Esophagus muscularis mucosa (tissue), 4 donors: ENCODE measurements around the gene BAG1. TPM values are rescaled to one million over a fixed set of nuclear protein-coding genes. Genes with fewer than 3 reads are reported as not detected.

Source experiments
- DNase-seq: peaks from one replicate; pipeline ENCODE4 v3.0.0-alpha.2; 2017; ENCODE audit errors: extremely low spot score
- H3K27ac ChIP-seq, 4 donors: fragments of 200-600 bp; sonication (generic); replicated peaks in 1 of 4; 1 replicate in 3 of 4; 2 replicates in 1 of 4; pipeline ENCODE4 v1.5.1; 2016 to 2019; ENCODE audit warnings: mild to moderate bottlenecking in 1 of 4
- H3K27me3 ChIP-seq, 4 donors: fragments of 200-600 bp; sonication (generic); one replicate each; pipeline versions ENCODE4 v1.5.1 to v1.6.0; 2016 to 2019
- H3K36me3 ChIP-seq, 4 donors: fragments of 200-600 bp; sonication (generic); one replicate each; pipeline ENCODE4 v1.5.1; 2016 to 2019
- H3K4me1 ChIP-seq, 4 donors: fragments of 200-600 bp; sonication (generic); one replicate each; pipeline ENCODE4 v1.5.1; 2016 to 2019
- H3K4me3 ChIP-seq, 4 donors: fragments of 200-600 bp; sonication (generic); 1 replicate in 2 of 4; 2 replicates in 2 of 4; pipeline ENCODE4 v1.5.1; 2016 to 2019; ENCODE audit warnings: mild to moderate bottlenecking in 4 of 4, moderate library complexity in 1 of 4
- H3K9me3 ChIP-seq, 4 donors: fragments of 200-600 bp; sonication (generic); 1 replicate in 3 of 4; 2 replicates in 1 of 4; pipeline ENCODE4 v1.5.1; 2016 to 2019
- CTCF ChIP-seq, 3 experiments: fragments of 200-600 bp in 2 of 3; fragments of 450-650 bp in 1 of 3; sonication (generic) in 2 of 3; IDR thresholded peaks; one replicate each; pipeline ENCODE4 v1.5.1; 2017 to 2019; ENCODE audit warnings: antibody characterized with exemption in 3 of 3, mild to moderate bottlenecking in 2 of 3, moderate library complexity in 1 of 3
- EP300 ChIP-seq: sonication (generic); formaldehyde crosslinking; IDR thresholded peaks from one replicate; pipeline ENCODE4 v1.6.1; 2017; ENCODE audit warnings: antibody characterized with exemption
- POLR2A ChIP-seq: fragments of 450-650 bp; IDR thresholded peaks from one replicate; pipeline ENCODE4 v1.6.1; 2017; ENCODE audit warnings: antibody characterized with exemption, moderate library complexity, mild to moderate bottlenecking, low read depth
- POLR2AphosphoS5 ChIP-seq, 2 donors: sonication (generic); formaldehyde crosslinking; IDR thresholded peaks; one replicate each; pipeline ENCODE4 v1.6.1; 2017; ENCODE audit warnings: antibody characterized with exemption in 2 of 2
- WGBS: methylation state at CpG from one replicate; pipeline ENCODE4 v1.1.5; 2018; 5-methylcytosine and 5-hydroxymethylcytosine counted together
- intact Hi-C: fragments of 100-400 bp; cut with DNase I; formaldehyde crosslinking; loops from one replicate; pipeline ENCODE4 v1.15.1; 2023
- total RNA-seq, 4 donors: library from RNA; depleted of rRNA; stranded (reverse); fragments of >200 nt; gene quantifications; one replicate each; pipeline versions ENCODE4 v1.1.0 to v1.2.1, GENCODE V29; 2016

Gene BAG1
- total RNA-seq, 4 donors from 2014 or later: 108 to 154 (median 126) TPM

- Histone ChIP-seq H3K36me3 (peaks cover 77 to 100% (median 95%) of the 10 kb centered on the region in 4 donors), H3K27me3 (no peaks in the 10 kb centered on the region), H3K4me3 (no peak overlapping the region), H3K9me3 (no peaks in the 10 kb centered on the region), H3K4me1 (no peaks in the 10 kb centered on the region), H3K27ac (no peak overlapping the region)
- TF ChIP-seq EP300 (no peak), POLR2AphosphoS5 (IDR thresholded peaks at IDR 0.05) (no peak), CTCF (IDR thresholded peaks at IDR 0.05) (no peak), POLR2A (no peak)
- no peak for DNase-seq
- intact Hi-C loops: no loop called here
- WGBS: 79% methylated on average over 2 of the region's 2 CpGs
Observed at GRCh38 chr9:33256236-33256635, 8.3 kb downstream of the BAG1 start.

DNA sequence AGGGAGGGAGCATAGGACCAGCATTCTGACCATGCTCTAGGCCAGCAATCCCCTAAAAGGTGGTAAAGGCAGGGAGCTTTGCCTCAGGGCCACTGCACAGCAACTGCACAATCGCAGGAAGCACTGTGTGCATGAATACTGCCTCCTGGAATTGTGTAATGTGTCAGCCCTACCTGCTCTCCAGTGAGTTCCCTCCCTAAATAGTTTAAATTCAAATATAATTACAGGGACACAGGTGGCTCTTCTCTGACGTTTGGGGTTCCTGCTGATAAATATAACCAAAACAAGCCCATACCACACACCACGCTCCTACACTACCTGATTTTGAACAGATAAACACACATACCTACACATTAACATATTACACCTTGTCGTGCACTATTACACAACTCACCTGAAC, 9.0 kb downstream of the BAG1 start:
- intact Hi-C loops: no loop called here
- Histone ChIP-seq H3K4me3 (no peak overlapping the region), H3K4me1 (no peaks in the 10 kb centered on the region), H3K27me3 (no peaks in the 10 kb centered on the region), H3K9me3 (no peaks in the 10 kb centered on the region), H3K36me3 (peaks cover 76 to 98% (median 92%) of the 10 kb centered on the region in 4 donors), H3K27ac (no peak overlapping the region)
- DNase-seq: no peak
- WGBS: 89% methylated on average over 4 of the region's 4 CpGs
- no peak for TF ChIP-seq POLR2AphosphoS5 (IDR thresholded peaks at IDR 0.05)
- no peak for TF ChIP-seq POLR2A
- TF ChIP-seq CTCF (IDR thresholded peaks at IDR 0.05): no peak
- TF ChIP-seq EP300: no peak

DNA sequence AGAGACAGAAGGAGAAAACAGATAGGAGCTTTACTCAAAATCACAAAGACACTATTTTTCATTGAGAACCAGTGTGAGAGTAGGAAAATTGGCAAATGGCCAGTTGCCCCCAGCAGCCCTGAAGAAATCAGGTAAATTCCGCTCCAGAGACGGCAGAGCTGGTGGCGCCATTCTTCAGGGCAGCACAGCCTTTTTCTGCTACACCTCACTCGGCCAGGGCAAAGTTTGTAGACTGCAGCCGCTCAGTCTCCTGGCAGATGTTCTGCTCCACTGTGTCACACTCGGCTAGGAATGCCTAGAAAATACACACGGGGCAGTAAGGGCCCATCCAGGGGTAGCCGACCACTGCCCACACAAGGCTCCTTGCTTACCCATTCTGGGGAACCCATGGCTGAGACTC, 9.5 kb downstream of the BAG1 start:
- intact Hi-C loops: no loop called here
- WGBS: 94% methylated on average over 8 of the region's 8 CpGs
- no peak for DNase-seq
- Histone ChIP-seq H3K27ac (no peak overlapping the region), H3K9me3 (no peaks in the 10 kb centered on the region), H3K36me3 (peaks cover 72 to 98% (median 89%) of the 10 kb centered on the region in 4 donors), H3K27me3 (no peaks in the 10 kb centered on the region), H3K4me1 (no peaks in the 10 kb centered on the region), H3K4me3 (no peak overlapping the region)
- TF ChIP-seq POLR2A (no peak), CTCF (IDR thresholded peaks at IDR 0.05) (no peak), POLR2AphosphoS5 (IDR thresholded peaks at IDR 0.05) (no peak), EP300 (no peak)

GRCh38 chr9:33254211-33254610, 10.3 kb downstream of the BAG1 start:
- peaks cover 64 to 96% (median 81%) of the 10 kb centered on the region in 4 donors for H3K36me3 ChIP-seq

More at GRCh38 chr9:33254211-33254610, 10.3 kb downstream of the BAG1 start:
- no peak for TF ChIP-seq POLR2AphosphoS5 (IDR thresholded peaks at IDR 0.05)
- TF ChIP-seq CTCF (IDR thresholded peaks at IDR 0.05): no peak
- no peak for TF ChIP-seq POLR2A
- intact Hi-C loops: no loop called here
- no peaks in the 10 kb centered on the region for H3K27me3 ChIP-seq
- H3K9me3 ChIP-seq: no peaks in the 10 kb centered on the region
- H3K4me1 ChIP-seq: no peaks in the 10 kb centered on the region
- DNase-seq: no peak
- 98% methylated on average over 4 of the region's 4 CpGs for WGBS
- no peak overlapping the region for H3K4me3 ChIP-seq
- no peak overlapping the region for H3K27ac ChIP-seq
